ENCODE measurements around the gene FAAP100.

- TF ChIP-seq GATA2 (IDR thresholded peaks at IDR 0.05; ENCODE audit: low read depth, low read length) (no peak), GATA3 (IDR thresholded peaks at IDR 0.05; ENCODE audit: low read depth, low read length) (no peak)
Measured at GRCh38 chr17:81528384-81528650, 23.8 kb downstream of the FAAP100 start.
